Gastrocnemius medialis (tissue), 4 donors: Measurements from ENCODE around the gene FYTTD1.

ENCODE experiments used
- CTCF ChIP-seq, 5 experiments: fragments of 450-650 bp in 3 of 5; fragments of 200-600 bp in 2 of 5; sonication (generic) in 2 of 5; IDR thresholded peaks in 4 of 5; conservative IDR thresholded peaks in 1 of 5; 1 replicate in 4 of 5; 2 replicates in 1 of 5; pipeline ENCODE4 v1.5.1; 2016 to 2019; ENCODE audit warnings: antibody characterized with exemption in 5 of 5, mild to moderate bottlenecking in 3 of 5, moderate library complexity in 3 of 5
- POLR2A ChIP-seq, 2 donors: fragments of 450-650 bp; IDR thresholded peaks; one replicate each; pipeline ENCODE4 v1.6.1; 2017; ENCODE audit warnings: antibody characterized with exemption in 2 of 2, mild to moderate bottlenecking in 2 of 2, moderate library complexity in 2 of 2

GRCh38 chr3:197722734-197723133 lies 26.9 kb upstream of the FYTTD1 start:
- TF ChIP-seq CTCF (IDR thresholded peaks at IDR 0.05 in 4 of 5, conservative IDR thresholded peaks at IDR 0.05 in 1 of 5) = no peak
- TF ChIP-seq POLR2A (IDR thresholded peaks at IDR 0.05) = no peak
